Stimulated activated CD4-positive, alpha-beta T cell treated with anti-CD3 and anti-CD28 coated beads, Interleukin-4, amount 100 ng/mL, for 1 hour (primary cell): ENCODE results near the gene STX8.

Experiments used
- DNase-seq: peaks from one replicate; pipeline ENCODE4 v3.0.0-alpha.2; 2020

The STX8 gene

DNA sequence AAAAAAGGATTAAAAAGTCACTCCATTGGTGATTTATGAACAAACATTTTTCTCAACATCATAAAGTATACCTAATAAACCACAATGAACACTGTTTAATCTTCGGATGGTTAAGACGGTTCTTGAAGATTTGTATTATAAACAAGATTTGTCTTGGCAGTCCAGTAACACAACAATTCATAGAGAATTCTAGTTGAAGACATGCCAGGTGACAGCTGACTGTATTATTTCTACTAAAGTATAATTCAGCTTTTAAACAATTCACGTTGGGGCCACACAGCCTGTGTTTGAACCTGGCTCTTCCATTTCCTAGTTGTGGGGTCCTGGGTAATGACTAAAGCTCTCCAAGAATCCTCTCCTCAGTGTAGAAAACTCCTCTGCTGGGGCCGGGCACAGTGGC, 22.0 kb downstream of the STX8 start:
- no peak for DNase-seq

DNA sequence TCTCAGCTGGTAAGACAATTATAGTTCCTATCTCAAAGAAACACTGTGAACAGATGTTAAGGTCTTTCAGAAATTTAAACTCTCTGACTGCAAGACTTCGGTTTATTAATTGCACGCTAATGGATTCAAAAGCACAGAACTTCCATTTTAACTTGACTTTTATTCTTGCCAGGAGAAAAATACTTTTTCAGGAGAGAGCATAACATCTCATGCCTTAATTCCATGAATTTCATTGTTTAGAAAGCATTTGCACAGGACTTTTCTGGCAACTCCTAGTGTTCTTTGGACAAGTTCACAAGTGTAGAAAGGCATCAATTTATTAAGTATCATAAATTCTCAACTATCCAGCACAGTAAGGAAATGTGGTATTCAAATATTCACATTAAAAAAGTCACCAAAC, 22.4 kb downstream of the STX8 start:
- no peak for DNase-seq

DNA sequence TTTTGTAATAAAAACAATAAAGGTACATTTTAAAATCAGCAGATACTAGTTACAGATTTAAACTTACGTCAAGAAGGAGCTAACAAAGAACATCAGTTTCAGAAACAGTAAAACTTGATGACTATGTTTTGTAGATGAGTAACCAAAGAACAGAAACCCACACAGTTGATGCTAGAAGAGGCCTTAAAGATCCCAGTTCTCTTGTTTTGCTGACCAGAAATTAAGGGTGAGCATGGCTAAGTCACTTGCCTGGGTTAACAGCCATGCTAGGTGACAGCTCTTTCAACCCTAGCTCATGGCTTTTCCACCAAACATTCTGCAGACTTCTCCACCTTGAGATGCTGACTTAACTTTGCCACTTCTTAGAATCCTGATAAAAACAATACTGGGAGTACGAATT, 26.4 kb downstream of the STX8 start:
- DNase-seq: no peak

DNA sequence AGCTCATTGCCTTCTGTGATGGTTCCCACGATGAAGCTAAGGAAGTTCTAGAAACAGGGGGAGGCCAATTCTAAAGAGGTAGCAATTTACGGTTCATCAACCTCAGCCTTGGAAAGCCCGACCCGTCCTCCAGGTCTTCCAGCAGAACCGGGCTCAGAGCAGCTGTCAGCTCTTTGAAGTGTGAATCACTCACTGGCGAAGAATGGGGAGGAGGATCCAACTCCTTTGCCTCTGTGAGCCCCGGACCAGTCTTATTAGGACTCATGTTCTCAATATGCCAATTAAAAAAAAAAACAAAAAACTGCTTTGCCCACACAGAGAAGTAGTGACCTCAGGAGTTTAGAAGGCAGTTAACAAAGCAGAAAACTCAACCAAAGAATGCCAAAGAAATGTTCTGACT, 31.4 kb downstream of the STX8 start:
- no peak for DNase-seq

DNA sequence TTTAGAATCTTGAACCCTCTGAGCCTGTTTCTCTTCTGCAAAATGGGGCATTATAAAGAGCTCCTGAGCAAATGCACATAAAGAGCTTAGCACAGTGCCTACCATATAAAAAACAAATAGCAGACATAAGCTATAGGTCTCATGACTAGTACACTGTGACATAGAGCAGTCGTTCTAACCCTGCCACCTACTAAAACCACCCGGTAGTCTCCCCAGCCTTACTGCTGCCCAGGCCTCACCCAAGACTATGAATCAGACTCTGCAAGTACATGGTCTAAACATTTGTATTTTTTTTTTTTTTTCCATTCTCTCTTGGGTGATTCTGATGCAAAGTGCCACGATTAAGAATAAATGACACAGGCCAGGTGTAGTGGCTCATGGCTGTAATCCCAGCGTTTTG, 33.9 kb downstream of the STX8 start:
- DNase-seq: no peak

DNA sequence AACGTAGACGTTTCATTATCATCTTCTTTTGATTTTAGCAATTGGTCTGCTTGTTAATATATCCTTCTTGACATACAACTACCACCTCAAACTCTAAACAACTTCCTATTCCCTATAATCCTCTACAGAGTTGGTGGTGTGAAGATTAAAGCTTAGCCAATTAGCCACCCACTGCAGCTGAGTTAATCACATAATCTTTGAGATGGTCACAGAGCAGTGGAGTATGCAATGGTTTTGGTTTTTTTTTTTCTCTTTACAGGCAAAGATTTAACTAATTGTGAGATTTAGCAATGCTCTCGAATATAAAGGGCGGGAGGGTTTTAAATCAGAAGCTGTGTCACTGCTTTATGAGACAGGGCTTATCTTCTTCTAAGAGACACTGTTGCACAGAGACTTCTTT, 37.0 kb downstream of the STX8 start:
- no peak for DNase-seq

DNA sequence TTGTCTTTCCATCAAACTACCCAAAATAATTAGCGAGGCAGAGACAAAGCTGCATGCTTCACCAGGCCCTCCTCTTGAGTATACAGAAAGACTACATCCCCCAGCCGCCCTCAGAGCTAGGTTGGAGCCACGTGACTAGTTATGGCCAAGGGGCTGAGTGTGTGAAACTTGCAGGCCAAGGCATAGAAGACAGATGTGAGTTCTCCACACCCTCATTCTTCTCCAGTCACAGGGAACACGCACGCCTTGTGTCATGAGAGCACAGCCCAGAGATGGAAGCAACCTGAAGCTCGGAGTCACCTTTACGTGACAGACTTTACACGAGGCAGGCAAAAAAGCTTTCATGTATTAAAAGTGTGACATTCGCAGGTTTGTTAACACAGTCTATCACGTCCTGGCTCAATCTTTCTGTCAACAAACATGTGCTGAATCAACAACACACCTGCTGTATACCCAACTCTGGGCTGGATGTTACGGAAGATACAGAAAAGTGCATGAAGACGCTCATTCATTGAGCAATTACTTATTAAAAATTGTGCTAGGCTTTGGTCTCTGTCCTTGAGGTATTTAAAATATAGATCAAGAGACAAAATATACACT, 38.3 kb downstream of the STX8 start:
- no peak for DNase-seq

DNA sequence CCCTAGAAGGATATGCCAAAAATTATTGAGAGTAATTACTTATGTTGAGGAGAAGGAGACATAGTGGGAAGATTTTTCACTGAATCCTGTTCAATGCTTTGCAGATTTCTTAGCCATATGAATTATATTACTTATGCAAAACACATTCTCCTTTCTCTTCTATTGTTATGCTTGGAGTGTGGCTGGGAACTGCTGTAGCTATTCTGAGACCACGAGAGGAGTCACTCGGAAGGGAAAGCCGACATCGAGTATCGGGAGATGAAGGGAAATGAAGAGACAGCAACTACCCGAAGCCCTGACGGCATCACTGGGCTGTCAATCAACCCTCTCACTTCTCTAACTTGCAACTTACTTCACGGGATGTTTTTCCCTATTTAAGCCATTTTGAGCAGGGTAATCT, 39.6 kb downstream of the STX8 start:
- DNase-seq: no peak

DNA sequence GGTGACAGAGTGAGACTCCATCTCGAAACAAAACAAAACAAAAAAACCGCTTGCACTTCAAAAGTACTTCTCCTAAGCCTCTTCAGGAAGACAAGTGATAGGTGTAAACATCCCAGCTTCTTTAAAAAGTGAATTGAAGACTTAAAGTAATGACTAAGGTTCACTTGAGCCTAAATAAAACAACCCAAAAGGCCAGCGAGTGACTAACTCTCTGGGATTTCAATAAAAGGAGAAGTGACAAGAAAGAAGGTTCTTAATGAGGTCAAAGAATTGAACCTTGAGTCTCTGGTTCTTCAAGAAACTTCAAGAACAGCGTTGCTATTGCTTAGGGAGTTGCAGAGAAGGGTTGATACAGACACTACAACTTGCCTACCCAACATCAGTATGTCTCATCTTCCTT, 42.2 kb downstream of the STX8 start:
- DNase-seq: no peak

DNA sequence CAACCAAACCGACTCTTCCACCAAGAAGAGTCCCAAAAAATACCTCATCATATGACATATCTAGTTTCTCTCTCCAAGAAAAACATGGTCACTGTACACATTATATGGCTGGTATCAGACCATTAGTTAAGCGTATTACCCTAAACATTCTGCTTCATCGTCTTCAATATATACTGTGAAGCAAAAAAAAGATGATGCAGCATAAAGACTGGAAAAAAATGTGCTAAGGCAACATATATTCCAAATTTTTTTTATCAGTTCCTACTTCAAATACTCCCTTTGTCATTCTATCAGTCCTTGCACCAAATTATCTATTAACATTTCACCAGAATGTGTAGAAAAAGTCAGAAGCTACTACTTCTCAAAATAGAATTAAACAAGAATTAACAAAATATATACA, 42.9 kb downstream of the STX8 start:
- DNase-seq: no peak

DNA sequence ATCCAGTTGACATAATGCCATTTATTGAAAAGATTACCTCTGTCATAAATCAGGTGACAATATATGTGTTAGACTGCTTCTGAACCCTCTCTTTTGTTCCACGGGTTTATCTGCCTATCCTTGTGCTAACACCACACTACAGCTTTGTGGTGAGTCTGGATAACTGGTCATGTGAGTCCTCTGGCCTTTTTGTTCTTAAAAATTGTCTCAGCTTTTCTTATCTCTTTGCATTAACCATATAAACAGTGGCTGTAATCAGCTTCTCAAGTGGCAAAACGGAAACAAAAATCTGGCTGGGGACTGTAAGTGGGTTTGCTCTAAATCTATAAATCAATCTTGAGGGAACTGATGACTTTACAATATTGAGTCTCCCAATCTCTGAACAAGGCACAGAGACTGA, 44.6 kb downstream of the STX8 start:
- no peak for DNase-seq

DNA sequence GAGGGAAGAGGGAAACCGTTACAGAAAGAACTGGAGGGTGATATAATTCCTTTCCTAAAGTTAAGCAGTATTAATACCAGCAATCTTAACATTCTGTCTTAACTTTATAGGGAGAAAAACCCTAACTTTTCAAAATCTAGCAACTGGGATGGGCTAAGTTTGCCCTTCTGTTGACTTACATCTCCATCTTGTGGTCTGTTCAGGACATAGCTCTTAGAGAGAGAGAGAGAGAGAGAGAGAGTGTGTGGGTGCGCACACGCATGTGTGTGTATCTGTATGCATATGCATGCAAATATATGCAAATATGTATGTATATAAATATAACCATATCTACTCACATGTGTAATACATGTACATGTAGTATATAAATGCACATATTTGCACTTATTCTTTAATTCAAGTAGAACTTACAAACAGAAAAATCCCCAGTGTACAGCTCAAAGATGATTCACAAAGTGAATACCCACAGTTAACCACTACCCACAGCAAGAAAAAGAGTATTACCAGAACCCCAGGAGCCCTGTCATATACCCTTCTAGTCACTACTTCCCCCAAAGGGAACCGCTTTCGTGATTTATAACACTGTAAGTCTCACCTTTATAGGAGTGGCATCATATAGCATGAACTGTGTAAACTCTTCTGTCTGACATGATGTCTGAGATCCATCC, 46.5 kb downstream of the STX8 start:
- DNase-seq: no peak

DNA sequence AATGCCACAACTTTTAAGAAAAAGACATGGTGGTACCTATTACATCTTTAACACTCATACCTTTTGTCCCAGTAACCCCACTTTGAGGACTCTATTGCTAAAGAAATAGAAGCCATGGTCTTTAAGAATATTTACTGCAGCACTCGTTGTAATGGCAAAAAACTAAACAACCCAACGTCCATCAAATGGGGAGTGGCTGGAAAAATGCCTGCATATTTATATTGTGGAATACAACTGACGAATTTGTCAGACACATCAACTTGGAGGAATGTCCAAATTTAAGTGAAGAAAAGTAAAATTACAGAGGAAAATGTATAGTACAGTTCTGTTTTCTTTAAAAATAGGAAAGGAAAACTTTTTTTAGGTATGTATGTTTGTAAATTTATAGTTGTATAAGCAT, 47.8 kb downstream of the STX8 start:
- DNase-seq: no peak

DNA sequence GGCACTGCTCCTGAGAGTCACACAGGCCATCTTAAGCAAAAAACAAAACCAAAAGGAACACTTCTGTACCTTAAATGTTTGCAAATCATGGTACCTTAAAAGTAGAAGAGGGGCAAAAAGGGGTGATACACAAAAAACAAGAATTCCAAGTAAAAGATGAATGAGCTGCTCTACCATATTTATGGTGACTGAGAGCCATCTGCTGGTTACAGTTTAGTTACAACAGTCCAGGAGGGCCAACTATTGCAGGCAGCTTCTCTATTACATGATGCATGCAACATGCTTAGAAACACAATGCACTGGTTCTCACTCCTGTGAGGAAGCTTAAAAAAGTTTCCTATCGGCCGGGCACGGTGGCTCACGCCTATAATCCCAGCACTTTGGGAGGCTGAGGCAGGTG, 53.5 kb downstream of the STX8 start:
- DNase-seq: no peak

DNA sequence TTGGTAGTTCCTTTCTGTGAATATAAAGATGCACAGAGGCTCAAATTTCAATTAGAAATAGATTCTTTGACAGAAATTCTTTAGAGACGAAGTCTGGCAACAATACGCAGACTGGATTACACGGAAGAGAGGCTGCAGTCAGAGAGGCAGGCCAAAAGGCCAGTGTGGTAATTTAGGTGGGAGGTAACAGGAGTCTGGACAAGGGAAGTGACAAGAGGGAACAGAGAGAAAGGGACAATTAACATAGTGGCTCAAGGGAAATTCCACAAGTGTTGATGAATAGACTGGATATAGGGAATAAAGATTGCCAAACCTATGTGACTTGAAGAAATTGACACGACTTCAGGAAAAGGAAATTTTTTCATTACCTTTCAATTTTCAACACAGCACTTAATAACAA, 54.6 kb downstream of the STX8 start:
- no peak for DNase-seq

DNA sequence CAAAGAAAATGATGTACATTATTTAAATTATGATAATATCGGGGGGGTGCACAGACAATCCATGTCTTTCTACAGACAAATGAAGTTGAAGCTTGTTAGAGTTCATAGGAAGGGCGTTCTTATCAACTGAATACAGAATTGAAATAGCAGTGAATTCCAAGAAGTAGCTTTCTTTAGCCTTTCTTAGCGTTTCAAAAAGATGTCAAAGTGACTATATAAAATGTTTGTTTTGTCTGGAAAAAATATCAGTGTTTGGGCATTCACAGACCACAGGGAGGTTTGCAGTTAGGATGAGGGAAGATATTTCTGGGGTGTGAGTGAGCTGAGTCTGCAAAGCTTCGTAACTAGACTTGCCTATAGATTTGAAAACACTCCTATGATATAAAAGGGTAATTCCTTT, 55.0 kb downstream of the STX8 start:
- DNase-seq: no peak

DNA sequence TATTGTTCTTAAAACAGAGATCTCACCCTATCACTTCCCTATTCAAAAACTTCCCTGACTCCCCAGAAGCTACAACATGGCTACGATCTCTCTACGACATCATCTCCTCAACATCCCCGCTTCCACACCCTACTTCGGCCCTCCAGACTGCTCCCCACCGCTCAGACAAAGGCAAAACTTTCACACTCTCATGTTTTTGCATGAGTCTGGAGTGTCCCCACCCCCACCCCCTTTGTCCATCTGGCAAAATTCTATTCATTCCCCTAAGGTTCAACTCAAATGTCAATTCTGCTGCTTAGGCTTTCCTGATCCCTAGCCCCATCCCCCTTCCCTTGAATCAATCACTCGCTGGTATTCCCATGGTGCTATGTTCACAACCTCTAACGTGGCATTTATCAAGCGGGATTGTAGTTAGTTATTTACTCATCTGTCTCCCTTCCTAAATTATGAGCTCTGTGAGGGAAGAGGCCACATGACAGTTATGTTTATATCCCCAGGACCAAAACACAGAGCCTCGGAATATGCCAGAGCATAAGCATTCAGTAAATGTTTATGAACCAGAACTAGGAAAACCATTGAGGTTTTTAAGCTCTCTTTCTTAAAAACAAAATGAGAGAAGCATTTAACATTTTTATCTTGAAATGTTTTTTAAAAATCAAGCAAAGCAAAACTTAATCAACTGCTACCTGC, 55.9 kb downstream of the STX8 start:
- DNase-seq: no peak

DNA sequence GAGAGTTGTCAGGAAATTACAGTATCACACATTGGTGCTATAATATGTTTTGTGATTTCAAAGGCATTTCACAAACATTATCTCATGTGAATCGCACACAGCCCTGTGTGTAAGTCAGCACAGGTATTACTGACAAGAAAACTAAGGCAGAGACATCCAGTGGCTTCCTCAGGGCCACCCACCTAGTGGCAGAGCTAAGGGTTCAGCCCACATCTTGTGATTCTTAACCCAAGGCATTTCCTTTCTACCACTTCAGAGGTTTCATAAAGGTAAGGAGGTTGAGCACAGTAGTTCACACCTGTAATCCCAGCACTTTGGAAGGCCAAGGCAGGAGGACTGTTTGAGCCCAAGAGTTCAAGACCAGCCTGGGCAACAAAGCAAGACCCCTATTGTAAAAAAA, 58.2 kb downstream of the STX8 start:
- no peak for DNase-seq

DNA sequence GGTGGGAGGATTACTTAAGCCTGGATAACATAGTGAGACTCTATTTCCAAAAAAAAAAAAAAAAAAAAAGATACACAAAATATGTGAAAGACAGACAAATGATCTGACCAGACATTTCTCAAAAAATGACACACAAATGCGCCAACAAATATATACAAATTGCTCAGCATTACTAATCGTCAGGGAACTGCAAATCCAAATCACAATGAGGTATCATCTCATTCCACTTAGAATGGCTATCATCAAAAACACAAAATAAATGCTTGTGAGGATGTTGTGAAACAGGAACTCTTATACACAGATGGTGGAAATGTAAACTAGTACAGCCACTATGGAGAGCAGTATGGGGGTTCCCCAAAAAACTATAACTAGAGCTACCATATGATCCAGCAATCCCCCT, 62.4 kb downstream of the STX8 start:
- no peak for DNase-seq

DNA sequence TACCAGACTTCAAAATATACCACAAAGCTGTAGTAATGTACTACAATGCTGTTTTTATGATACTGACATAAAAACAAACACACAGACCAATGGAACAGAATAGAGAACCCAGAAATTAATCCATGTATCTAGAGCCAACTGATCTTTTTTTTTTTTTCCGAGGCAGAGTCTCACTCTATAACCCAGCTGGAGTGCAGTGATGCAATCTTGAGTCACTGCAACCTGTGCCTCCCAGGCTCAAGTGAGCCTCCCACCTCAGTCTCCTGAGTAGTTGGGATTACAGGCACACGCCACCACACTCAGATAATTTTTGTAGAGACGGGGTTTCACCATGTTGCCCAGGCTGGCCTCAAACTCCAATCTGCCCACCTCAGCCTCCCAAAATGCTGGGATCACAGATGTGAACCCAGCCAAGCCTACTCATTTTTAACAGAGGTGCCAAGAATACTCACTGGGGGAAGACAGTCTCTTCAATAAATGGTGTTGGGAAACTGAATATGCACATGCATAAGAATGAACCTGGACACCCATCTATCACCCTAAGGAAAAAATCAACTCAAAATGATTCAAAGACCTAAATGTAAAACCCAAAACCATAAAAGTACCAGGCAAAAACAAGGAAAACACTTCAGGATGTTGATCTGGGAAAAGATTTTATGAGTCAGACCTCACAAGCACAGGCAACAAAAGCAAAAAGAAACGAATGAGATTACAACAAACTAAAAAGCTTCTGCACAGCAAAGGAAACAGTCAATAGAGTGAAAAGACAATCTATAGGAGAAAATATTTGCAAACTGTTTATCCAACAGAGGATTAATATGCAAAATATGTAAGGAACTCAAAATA, 63.1 kb downstream of the STX8 start:
- no peak for DNase-seq

DNA sequence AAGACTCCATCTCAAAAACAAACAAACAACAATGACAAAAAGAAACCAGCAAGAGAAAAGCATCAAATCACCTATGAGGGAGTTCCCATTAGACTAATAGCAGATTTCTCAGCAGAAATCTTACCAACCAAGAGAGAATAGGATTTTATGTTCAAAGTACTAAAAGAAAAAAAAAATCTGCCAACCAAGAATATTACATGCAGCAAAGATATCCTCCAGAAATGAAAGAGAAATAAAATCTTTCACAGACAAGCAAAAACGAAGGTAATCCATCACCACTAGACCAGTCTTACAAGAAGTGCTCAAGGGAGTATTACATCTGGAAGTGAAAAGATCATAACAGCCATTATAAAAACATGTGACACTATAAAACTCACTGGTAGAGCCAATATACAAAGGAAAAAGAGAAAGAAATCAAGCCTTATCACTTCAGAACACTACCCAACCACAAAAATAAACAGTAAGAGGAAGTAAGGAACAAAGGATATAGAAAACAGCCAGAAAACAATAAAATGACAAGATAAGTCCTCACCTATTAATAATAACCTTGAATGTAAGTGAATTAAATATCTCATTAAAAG, 66.3 kb downstream of the STX8 start:
- DNase-seq: no peak

DNA sequence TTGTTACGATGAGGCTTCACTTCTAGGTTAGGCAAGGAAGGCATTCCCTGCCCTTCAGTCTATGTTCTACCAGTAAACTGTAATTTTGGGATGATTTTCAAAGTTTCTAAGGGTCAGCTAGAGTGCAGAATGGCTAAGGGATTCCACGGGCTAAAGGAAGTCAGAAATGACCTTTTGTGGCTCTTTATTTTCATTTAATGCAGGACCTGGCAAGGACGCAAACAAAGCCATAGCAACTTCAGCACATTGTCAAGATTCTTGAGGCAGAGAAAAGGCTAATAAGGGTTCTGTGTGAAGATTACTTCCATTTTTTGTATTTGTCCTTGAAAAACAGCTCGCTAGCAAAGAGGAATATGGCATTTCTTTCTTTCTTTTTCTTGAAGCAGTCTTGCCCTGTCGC, 76.6 kb downstream of the STX8 start:
- DNase-seq: no peak

DNA sequence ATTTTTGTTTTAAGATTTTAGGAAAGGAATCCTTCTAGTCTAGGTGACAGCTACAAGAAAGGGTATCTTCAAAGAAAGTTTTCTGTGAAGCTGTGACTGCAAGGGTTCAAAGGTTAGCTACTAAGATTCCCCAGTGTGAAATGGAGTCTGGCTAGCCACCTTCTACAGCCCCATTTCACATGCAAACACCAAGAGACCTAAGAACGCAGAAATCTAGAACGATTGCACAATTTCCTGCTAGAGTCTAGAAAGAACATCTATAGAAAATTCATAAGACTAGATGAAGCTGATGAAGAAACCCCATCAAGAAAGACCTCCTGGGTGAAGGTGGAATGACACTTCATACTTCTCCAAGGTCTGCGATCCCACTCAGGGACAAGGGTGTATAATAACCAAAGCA, 77.1 kb downstream of the STX8 start:
- DNase-seq: no peak
